Caki2 (cell line): ENCODE results near the gene MIOS. TPM values are rescaled to one million over a fixed set of nuclear protein-coding genes. Genes with fewer than 3 reads are reported as not detected.
A peak's percentile ranks its signal among the peaks of the same experiment; 100 is the strongest.

Experiments
- DNase-seq: peaks from one replicate; pipeline ENCODE4 v3.0.0-alpha.2; 2015; ENCODE audit warnings: low read depth
- in situ Hi-C: cut with HindIII; loops from 2 replicates; pipeline ENCODE4 v1.10.0; 2016; ENCODE audit warnings: low sequenced_read_pairs, low pct_unique_long_range_greater_than_20kb, mixed read lengths
- total RNA-seq: library from RNA; depleted of rRNA; stranded (reverse); fragments of >200 nt; shearing (Covaris generic); gene quantifications from 2 replicates; pipeline ENCODE4 v1.2.3, GENCODE V29; 2014; ENCODE audit warnings: low replicate concordance; rRNA removed

The MIOS gene
- total RNA-seq = 24.3 and 41.0 TPM in 2 replicates

- in situ Hi-C loops = loop anchor here (10.0 kb wide), 1 partner anchor 278 kb away; no protein-coding TSS in a partner anchor
Measured at GRCh38 chr7:7566651-7567611, at the start of gene MIOS. Gene MIOS (plus strand): TSS chr7:7566884. CDS start chr7:7572476, 5,592 bp downstream.

DNA sequence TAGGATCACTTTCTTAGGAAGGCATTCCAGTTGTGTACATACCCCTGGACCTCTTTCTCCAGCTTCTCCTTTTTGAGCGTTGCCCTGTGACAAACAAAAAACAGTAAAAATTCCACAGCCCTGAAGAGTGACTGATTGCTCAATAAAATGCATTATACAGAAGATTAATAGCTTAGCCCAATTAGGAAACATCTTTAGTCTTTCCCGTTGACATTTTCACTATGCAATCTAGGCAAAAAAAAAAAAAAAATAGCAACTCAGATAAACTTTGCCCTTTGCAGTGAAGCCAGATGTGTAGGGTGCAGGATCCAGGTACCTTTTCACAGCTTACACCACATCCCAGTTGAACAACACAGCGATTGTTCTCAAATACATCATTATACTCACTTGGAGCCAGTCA is 48.9 kb upstream of the MIOS start:
- no peak for DNase-seq

More at GRCh38 chr7:7566651-7567611, at the start of gene MIOS:
- peak; percentile 93 for DNase-seq

DNA sequence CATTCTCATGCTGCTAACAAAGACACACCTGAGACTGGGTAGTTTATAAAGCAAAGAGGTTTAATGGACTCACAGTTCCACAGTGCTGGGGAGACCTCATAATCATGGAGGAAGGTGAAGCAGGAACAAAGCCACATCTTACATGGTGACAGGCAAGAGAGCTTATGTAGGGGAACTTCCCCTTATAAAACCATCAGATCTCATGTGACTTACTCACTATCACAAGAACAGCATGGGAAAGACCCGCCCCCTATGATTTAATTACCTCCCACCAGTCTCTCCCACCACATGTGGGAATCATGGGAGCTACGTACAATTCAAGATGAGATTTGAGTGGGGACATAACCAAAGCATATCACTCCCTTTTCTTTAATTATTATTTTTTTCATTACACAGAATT is 47.6 kb upstream of the MIOS start:
- peak; percentile 18 for DNase-seq
- in situ Hi-C loops = no loop called here

More for the DNA sequence above, 48.9 kb upstream of the MIOS start:
- in situ Hi-C loops = no loop called here

GRCh38 chr7:7519528-7519927 is 47.2 kb upstream of the MIOS start:
- peak; percentile 35 for DNase-seq
- in situ Hi-C loops = no loop called here

- DNase-seq = no peak
- in situ Hi-C loops = no loop called here
Measured at GRCh38 chr7:7521259-7521658, 45.4 kb upstream of the MIOS start.

- DNase-seq = no peak
Measured at GRCh38 chr7:7522421-7522820, 44.3 kb upstream of the MIOS start.

DNA sequence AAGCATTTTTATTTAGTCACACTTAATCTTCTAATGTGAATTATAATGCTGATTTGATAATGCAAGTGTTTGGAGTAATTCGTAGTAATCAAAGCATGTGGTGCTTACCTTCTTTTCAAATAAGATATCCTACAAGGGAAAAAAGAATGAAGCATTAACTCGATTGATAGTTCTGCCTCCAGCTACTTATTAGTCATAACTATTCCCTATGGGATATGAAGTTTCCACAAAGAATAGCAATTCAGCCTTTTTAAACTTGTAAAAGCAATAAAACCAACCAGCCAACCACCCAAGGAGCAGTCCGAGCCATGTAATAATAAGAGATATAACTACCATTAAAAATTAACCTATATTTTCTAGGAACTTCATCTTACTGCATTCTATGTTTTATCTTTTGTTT is 42.6 kb upstream of the MIOS start:
- in situ Hi-C loops = no loop called here
- no peak for DNase-seq

More at GRCh38 chr7:7522421-7522820, 44.3 kb upstream of the MIOS start:
- in situ Hi-C loops = no loop called here

GRCh38 chr7:7526006-7526405 is 40.7 kb upstream of the MIOS start:
- no peak for DNase-seq
- in situ Hi-C loops = no loop called here

DNA sequence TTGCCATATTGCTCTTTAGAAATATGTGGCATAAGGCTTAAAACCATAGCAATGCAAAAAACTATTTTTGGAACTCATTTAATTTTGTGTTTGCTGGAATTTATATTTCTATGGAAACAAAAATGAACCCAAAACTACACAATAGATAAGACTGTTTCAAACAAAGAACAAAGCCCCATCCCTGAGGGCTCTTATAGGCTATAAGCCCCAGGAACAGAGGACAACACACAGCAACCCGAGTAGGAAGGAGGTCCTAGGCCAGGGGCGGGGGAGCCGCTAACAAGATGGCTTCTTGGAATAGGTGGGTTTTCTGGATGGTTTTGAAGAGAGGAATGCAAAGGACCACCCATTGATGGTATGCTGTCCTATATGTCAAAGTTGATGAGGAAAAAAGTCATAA is 39.6 kb upstream of the MIOS start:
- in situ Hi-C loops = no loop called here
- no peak for DNase-seq

GRCh38 chr7:7529328-7529727 is 37.4 kb upstream of the MIOS start:
- in situ Hi-C loops = no loop called here
- DNase-seq = no peak

GRCh38 chr7:7533831-7534430 is 32.8 kb upstream of the MIOS start:
- in situ Hi-C loops = no loop called here

GRCh38 chr7:7535691-7536090 is 31.0 kb upstream of the MIOS start, which contains the start of gene COL28A1:
Gene COL28A1 (minus strand): TSS chr7:7535873. CDS start chr7:7532875, 2,998 bp downstream.
- in situ Hi-C loops = no loop called here
- DNase-seq = no peak

More at GRCh38 chr7:7533831-7534430, 32.8 kb upstream of the MIOS start:
- DNase-seq = no peak

GRCh38 chr7:7536396-7537019 is 30.2 kb upstream of the MIOS start:
- DNase-seq = no peak
- in situ Hi-C loops = no loop called here

DNA sequence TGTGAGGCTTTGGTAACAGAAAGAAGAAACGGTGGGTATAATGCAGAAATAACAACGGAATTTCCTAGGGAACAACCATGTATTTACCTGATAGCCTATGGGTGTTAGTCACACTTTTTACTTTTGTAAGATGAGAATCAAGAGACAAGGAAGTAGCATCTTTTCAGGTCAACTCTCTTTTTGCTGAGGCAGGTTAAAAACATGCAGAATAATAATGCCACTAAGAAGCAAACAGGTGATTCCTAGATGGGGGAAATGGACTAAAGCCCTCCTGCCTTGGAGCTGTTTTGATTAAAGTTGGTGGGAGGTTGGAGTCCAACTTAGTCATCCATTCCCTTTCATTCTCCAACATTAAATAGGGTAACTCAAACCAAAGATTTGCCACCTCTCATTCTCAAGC is 29.0 kb upstream of the MIOS start:
- in situ Hi-C loops = no loop called here

GRCh38 chr7:7539152-7539551 is 27.5 kb upstream of the MIOS start:
- in situ Hi-C loops = no loop called here
- no peak for DNase-seq

More for the DNA sequence above, 29.0 kb upstream of the MIOS start:
- DNase-seq = no peak

DNA sequence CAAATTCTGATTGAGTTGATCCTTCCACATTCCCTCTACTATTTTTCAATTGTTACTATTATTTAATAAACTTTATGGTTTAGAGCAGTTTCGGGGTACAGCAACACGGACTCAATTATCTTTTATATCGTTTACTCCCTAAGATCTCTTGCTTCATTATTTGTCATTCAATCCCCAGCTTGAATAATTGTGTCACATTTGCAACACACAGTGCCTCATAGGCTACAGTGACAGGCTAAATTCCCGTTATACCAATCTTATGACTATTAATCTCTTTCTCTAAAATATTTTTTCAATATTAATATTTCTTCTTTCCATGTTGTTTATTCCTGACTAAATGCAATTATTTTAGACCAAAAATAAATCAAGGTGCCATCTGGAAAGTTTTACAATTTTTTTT is 27.0 kb upstream of the MIOS start:
- in situ Hi-C loops = no loop called here
- DNase-seq = no peak

GRCh38 chr7:7542251-7542835 is 24.3 kb upstream of the MIOS start:
- in situ Hi-C loops = no loop called here
- no peak for DNase-seq

- in situ Hi-C loops = no loop called here
- DNase-seq = no peak
Measured at GRCh38 chr7:7548407-7548806, 18.3 kb upstream of the MIOS start.
